ENCODE data around the gene UBL4B.

GRCh38 chr1:110150330-110151174 lies 38.3 kb downstream of the UBL4B start, which contains the start of gene SLC6A17:
- TF ChIP-seq IRF2 (CRISPR knock-in tag; IDR thresholded peaks at IDR 0.05) (no peak), XRCC4 (IDR thresholded peaks at IDR 0.05; ENCODE audit: extremely low read depth, insufficient read depth, insufficient read length) (no peak)
- TF ChIP-seq, protein P1, sequence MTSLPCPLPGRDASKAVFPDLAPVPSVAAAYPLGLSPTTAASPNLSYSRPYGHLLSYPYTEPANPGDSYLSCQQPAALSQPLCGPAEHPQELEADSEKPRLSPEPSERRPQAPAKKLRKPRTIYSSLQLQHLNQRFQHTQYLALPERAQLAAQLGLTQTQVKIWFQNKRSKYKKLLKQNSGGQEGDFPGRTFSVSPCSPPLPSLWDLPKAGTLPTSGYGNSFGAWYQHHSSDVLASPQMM (CRISPR knock-in tag; IDR thresholded peaks at IDR 0.05) = no peak
- TF ChIP-seq, protein P2, sequence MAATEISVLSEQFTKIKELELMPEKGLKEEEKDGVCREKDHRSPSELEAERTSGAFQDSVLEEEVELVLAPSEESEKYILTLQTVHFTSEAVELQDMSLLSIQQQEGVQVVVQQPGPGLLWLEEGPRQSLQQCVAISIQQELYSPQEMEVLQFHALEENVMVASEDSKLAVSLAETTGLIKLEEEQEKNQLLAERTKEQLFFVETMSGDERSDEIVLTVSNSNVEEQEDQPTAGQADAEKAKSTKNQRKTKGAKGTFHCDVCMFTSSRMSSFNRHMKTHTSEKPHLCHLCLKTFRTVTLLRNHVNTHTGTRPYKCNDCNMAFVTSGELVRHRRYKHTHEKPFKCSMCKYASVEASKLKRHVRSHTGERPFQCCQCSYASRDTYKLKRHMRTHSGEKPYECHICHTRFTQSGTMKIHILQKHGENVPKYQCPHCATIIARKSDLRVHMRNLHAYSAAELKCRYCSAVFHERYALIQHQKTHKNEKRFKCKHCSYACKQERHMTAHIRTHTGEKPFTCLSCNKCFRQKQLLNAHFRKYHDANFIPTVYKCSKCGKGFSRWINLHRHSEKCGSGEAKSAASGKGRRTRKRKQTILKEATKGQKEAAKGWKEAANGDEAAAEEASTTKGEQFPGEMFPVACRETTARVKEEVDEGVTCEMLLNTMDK (IDR thresholded peaks at IDR 0.05; ENCODE audit: borderline replicate concordance, insufficient read depth, low read depth, low read length, poor library complexity, severe bottlenecking) = no peak
